HCT116 (cell line): ENCODE measurements around the gene EOLA2. TPM values are rescaled to one million over a fixed set of nuclear protein-coding genes. Genes with fewer than 3 reads are reported as not detected.

ENCODE experiments used
- ATAC-seq: fragments of 200-7000 bp; cut with Tn5 transposase; 2 replicates; pipeline ENCODE4 v1.9.1; 2020; ENCODE audit warnings: mild to moderate bottlenecking, moderate library complexity
- BruUV-seq: library from RNA; stranded (reverse); fragments of 400-500 nt; replicated peaks from 2 replicates; lab custom pipeline; 2021; lab: Mats Ljungman, UMichigan
- CTCF ChIA-PET: fragments of 300-600 bp; sonication (Branson Sonifier 250); formaldehyde crosslinking; loops from one replicate; lab custom pipeline; 2021; ENCODE audit warnings: antibody characterized with exemption; lab: Charles Lee
- POLR2A ChIA-PET: fragments of 300-600, 350-600 bp; sonication (Branson Sonifier 250); formaldehyde crosslinking; loops from one replicate; lab custom pipeline; 2021; ENCODE audit warnings: antibody characterized with exemption; lab: Charles Lee
- RAD21 ChIA-PET, 2 experiments: fragments of 300-600 bp; sonication (Branson Sonifier 250); formaldehyde crosslinking; loops; one replicate each; lab custom pipeline; 2023; ENCODE audit warnings: low total read pairs in 2 of 2; ENCODE audit not compliant: uncharacterized antibody in 2 of 2, unreplicated experiment in 2 of 2, low non-redundant PET in 1 of 2; lab: Charles Lee
- DNase-seq: peaks from one replicate; pipeline ENCODE4 v3.0.0-alpha.2; 2010; ENCODE audit warnings: low read depth, low spot score
- H2AFZ ChIP-seq: fragments of 200-600 bp; shearing (Covaris generic), sonication (generic); 2 replicates; pipeline ENCODE4 v1.6.1; 2017; ENCODE audit warnings: low read depth, mixed run types, mixed read lengths, antibody characterized with exemption, low read length; ENCODE audit not compliant: poor library complexity, severe bottlenecking
- H3K27ac ChIP-seq: 2 replicates; pipeline ENCODE4 v1.5.1; 2012; ENCODE audit warnings: low read depth, low read length
- H3K27me3 ChIP-seq: fragments of 200-600 bp; sonication (generic); 2 replicates; pipeline ENCODE4 v1.6.1; 2016; ENCODE audit warnings: mixed run types, low read length, mixed read lengths; ENCODE audit not compliant: insufficient read depth
- H3K36me3 ChIP-seq, 2 experiments: fragments of 200-500 bp in 1 of 2; fragments of 200-600 bp in 1 of 2; sonication (Bioruptor generic) in 1 of 2; sonication (generic) in 1 of 2; 2 replicates each; pipeline versions ENCODE4 v1.5.1 to v1.6.1; 2014 to 2016; ENCODE audit warnings: low read length in 2 of 2, inconsistent platforms in 1 of 2, mixed read lengths in 1 of 2, mixed run types in 1 of 2; ENCODE audit not compliant: insufficient read depth in 2 of 2, control insufficient read depth in 1 of 2
- H3K4me1 ChIP-seq, 2 experiments: fragments of 200-600 bp in 1 of 2; sonication (generic) in 1 of 2; 2 replicates each; pipeline versions ENCODE4 v1.5.1 to v1.6.1; 2012 to 2017; ENCODE audit warnings: low read length in 2 of 2, inconsistent platforms in 1 of 2, mild to moderate bottlenecking in 1 of 2, mixed read lengths in 1 of 2, mixed run types in 1 of 2, moderate library complexity in 1 of 2; ENCODE audit not compliant: insufficient read depth in 2 of 2, control insufficient read depth in 1 of 2
- H3K4me2 ChIP-seq: fragments of 200-600 bp; sonication (generic); 2 replicates; pipeline ENCODE4 v1.6.1; 2017; ENCODE audit warnings: mixed run types, low read length, mixed read lengths
- H3K4me3 ChIP-seq, 2 experiments: fragments of 200-600 bp in 1 of 2; sonication (generic) in 1 of 2; replicated peaks in 1 of 2; 2 replicates each; pipeline ENCODE4 v1.5.1; 2011 to 2016; ENCODE audit warnings: low read length in 2 of 2, control low read depth in 1 of 2, low read depth in 1 of 2, mild to moderate bottlenecking in 1 of 2, mixed read lengths in 1 of 2, mixed run types in 1 of 2
- H3K79me2 ChIP-seq: fragments of 200-600 bp; sonication (generic); 2 replicates; pipeline ENCODE4 v1.6.1; 2017; ENCODE audit warnings: mild to moderate bottlenecking, mixed run types, low read length, moderate library complexity, mixed read lengths; ENCODE audit not compliant: insufficient read depth
- H3K9ac ChIP-seq: fragments of 200-600 bp; sonication (generic); 2 replicates; pipeline ENCODE4 v1.6.1; 2016; ENCODE audit warnings: low read length, mixed read lengths
- H3K9me2 ChIP-seq: fragments of 200-600 bp; sonication (generic), shearing (Covaris generic); 2 replicates; pipeline ENCODE4 v1.6.1; 2017; ENCODE audit warnings: mixed run types, mild to moderate bottlenecking, moderate library complexity; ENCODE audit not compliant: insufficient read depth
- H3K9me3 ChIP-seq, 2 experiments: fragments of 200-500 bp in 1 of 2; fragments of 200-600 bp in 1 of 2; sonication (Bioruptor generic) in 1 of 2; sonication (generic) in 1 of 2; 2 replicates each; pipeline ENCODE4 v1.6.1; 2014 to 2017; ENCODE audit warnings: low read length in 2 of 2, mixed read lengths in 2 of 2, inconsistent platforms in 1 of 2, low read depth in 1 of 2, mild to moderate bottlenecking in 1 of 2, mixed run types in 1 of 2, moderate library complexity in 1 of 2; ENCODE audit not compliant: control insufficient read depth in 1 of 2, insufficient read depth in 1 of 2
- H4K20me1 ChIP-seq: fragments of 200-600 bp; sonication (generic), shearing (Covaris generic); 2 replicates; pipeline ENCODE4 v1.6.1; 2017; ENCODE audit warnings: mixed run types, mild to moderate bottlenecking, moderate library complexity; ENCODE audit not compliant: insufficient read depth
- CEBPB ChIP-seq: IDR thresholded peaks from 2 replicates; pipeline ENCODE4 v1.6.1; 2012; ENCODE audit warnings: low read depth
- ELF1 ChIP-seq: IDR thresholded peaks from 2 replicates; pipeline ENCODE4 v1.6.1; 2012; ENCODE audit warnings: low read depth, borderline replicate concordance
- EZH2phosphoT487 ChIP-seq: fragments of 200-600 bp; IDR thresholded peaks from 2 replicates; pipeline ENCODE4 v1.6.1; 2018; ENCODE audit warnings: antibody characterized with exemption, borderline replicate concordance
- POLR2A ChIP-seq: IDR thresholded peaks from 2 replicates; pipeline ENCODE4 v1.7.0; 2011; ENCODE audit warnings: borderline replicate concordance; ENCODE audit not compliant: insufficient read depth, insufficient read length; ENCODE audit errors: extremely low read depth
- SIN3A ChIP-seq: IDR thresholded peaks from 2 replicates; pipeline ENCODE4 v1.6.1; 2012; ENCODE audit warnings: low read depth
- SP1 ChIP-seq: IDR thresholded peaks from 2 replicates; pipeline ENCODE4 v1.6.1; 2012; ENCODE audit warnings: low read depth
- SRF ChIP-seq: IDR thresholded peaks from 2 replicates; pipeline ENCODE4 v1.6.1; 2012; ENCODE audit warnings: low read depth
- intact Hi-C: fragments of 100-400 bp; cut with micrococcal nuclease; formaldehyde crosslinking; loops from 2 replicates; pipeline ENCODE4 v1.10.0; 2022
- total RNA-seq: library from RNA; stranded (reverse); gene quantifications from one replicate; pipeline ENCODE4 v1.2.1, GENCODE V29; 2021; ENCODE audit not compliant: unreplicated experiment
- TF ChIP-seq, protein P1 (sequence below), 3 experiments: fragments of 200-600 bp in 1 of 3; sonication (generic) in 1 of 3; IDR thresholded peaks in 2 of 3; conservative IDR thresholded peaks in 1 of 3; 2 replicates each; pipeline ENCODE4 v1.5.1; 2012 to 2017; ENCODE audit warnings: low read depth in 2 of 3, low read length in 2 of 3, antibody characterized with exemption in 1 of 3, borderline replicate concordance in 1 of 3, control low read depth in 1 of 3, mild to moderate bottlenecking in 1 of 3, mixed read lengths in 1 of 3, mixed run types in 1 of 3, moderate library complexity in 1 of 3; ENCODE audit not compliant: insufficient read depth in 1 of 3
- TF ChIP-seq, protein P2 (sequence below): IDR thresholded peaks from 2 replicates; pipeline ENCODE4 v1.6.1; 2012; ENCODE audit warnings: low read depth

The EOLA2 gene
- total RNA-seq, 1 experiment from 2014 or later: 26.4 TPM

GRCh38 chrX:149962010-149962409 lies 23.7 kb upstream of the EOLA2 start:
- TF ChIP-seq, protein P1, sequence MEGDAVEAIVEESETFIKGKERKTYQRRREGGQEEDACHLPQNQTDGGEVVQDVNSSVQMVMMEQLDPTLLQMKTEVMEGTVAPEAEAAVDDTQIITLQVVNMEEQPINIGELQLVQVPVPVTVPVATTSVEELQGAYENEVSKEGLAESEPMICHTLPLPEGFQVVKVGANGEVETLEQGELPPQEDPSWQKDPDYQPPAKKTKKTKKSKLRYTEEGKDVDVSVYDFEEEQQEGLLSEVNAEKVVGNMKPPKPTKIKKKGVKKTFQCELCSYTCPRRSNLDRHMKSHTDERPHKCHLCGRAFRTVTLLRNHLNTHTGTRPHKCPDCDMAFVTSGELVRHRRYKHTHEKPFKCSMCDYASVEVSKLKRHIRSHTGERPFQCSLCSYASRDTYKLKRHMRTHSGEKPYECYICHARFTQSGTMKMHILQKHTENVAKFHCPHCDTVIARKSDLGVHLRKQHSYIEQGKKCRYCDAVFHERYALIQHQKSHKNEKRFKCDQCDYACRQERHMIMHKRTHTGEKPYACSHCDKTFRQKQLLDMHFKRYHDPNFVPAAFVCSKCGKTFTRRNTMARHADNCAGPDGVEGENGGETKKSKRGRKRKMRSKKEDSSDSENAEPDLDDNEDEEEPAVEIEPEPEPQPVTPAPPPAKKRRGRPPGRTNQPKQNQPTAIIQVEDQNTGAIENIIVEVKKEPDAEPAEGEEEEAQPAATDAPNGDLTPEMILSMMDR (IDR thresholded peaks at IDR 0.05 in 2 of 3, conservative IDR thresholded peaks at IDR 0.05 in 1 of 3; ENCODE audit: borderline replicate concordance in 1 of 3, insufficient read depth in 1 of 3, low read depth in 2 of 3, low read length in 2 of 3): no peak
- no peak for TF ChIP-seq ELF1
- TF ChIP-seq CEBPB: no peak
- TF ChIP-seq, protein P2, sequence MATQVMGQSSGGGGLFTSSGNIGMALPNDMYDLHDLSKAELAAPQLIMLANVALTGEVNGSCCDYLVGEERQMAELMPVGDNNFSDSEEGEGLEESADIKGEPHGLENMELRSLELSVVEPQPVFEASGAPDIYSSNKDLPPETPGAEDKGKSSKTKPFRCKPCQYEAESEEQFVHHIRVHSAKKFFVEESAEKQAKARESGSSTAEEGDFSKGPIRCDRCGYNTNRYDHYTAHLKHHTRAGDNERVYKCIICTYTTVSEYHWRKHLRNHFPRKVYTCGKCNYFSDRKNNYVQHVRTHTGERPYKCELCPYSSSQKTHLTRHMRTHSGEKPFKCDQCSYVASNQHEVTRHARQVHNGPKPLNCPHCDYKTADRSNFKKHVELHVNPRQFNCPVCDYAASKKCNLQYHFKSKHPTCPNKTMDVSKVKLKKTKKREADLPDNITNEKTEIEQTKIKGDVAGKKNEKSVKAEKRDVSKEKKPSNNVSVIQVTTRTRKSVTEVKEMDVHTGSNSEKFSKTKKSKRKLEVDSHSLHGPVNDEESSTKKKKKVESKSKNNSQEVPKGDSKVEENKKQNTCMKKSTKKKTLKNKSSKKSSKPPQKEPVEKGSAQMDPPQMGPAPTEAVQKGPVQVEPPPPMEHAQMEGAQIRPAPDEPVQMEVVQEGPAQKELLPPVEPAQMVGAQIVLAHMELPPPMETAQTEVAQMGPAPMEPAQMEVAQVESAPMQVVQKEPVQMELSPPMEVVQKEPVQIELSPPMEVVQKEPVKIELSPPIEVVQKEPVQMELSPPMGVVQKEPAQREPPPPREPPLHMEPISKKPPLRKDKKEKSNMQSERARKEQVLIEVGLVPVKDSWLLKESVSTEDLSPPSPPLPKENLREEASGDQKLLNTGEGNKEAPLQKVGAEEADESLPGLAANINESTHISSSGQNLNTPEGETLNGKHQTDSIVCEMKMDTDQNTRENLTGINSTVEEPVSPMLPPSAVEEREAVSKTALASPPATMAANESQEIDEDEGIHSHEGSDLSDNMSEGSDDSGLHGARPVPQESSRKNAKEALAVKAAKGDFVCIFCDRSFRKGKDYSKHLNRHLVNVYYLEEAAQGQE: no peak
- TF ChIP-seq SRF: no peak
- TF ChIP-seq SP1: no peak
- no peak for TF ChIP-seq POLR2A
- no peak for TF ChIP-seq EZH2phosphoT487
- no peak for TF ChIP-seq SIN3A
- H2AFZ ChIP-seq: no peak overlapping the region
- ATAC-seq (no peak), DNase-seq (no peak)
- no peaks in the 10 kb centered on the region for H3K36me3 ChIP-seq
- no peak overlapping the region for H3K4me2 ChIP-seq
- ChIA-PET POLR2A (no interaction called here), CTCF (interaction anchor here (0.9 to 1.1 kb wide), 2 partner anchors 22 to 451 kb away, joined by 3 to 8 read pairs; no protein-coding TSS in a partner anchor), RAD21 (no interaction called here)
- intact Hi-C loops: loop anchor here (1.0 to 10.0 kb wide), 8 partner anchors 243 to 1915 kb away; partner anchors contain the start of gene MAMLD1
- no peak overlapping the region for H3K9ac ChIP-seq
- no peaks in the 10 kb centered on the region for H4K20me1 ChIP-seq
- no peaks in the 10 kb centered on the region for H3K9me2 ChIP-seq
- no peak overlapping the region for H3K4me3 ChIP-seq
- H3K4me1 ChIP-seq: no peaks in the 10 kb centered on the region
- no peak overlapping the region for H3K27ac ChIP-seq
- no peaks in the 10 kb centered on the region for H3K79me2 ChIP-seq
- BruUV-seq: no TSS peak
- no peaks in the 10 kb centered on the region for H3K9me3 ChIP-seq
- no peaks in the 10 kb centered on the region for H3K27me3 ChIP-seq
